Neural crest cell (in vitro differentiated cells): ENCODE data around the gene ZMYND10. TPM values are rescaled to one million over a fixed set of nuclear protein-coding genes. Genes with fewer than 3 reads are reported as not detected.

ENCODE experiments used
- DNase-seq: peaks from one replicate; pipeline ENCODE4 v3.0.0; 2021; ENCODE audit warnings: low read depth, mixed read lengths, low spot score
- H3K27ac Mint-ChIP-seq: one replicate; pipeline ENCODE4 v1.8.0; 2021; ENCODE audit warnings: mild to moderate bottlenecking, mixed read lengths; ENCODE audit not compliant: unreplicated experiment
- H3K27me3 Mint-ChIP-seq: 2 replicates; pipeline ENCODE4 v1.8.0; 2021; ENCODE audit warnings: low read depth, mild to moderate bottlenecking, mixed read lengths
- H3K36me3 Mint-ChIP-seq: 2 replicates; pipeline ENCODE4 v1.8.0; 2021; ENCODE audit warnings: low read depth, mild to moderate bottlenecking, mixed read lengths
- H3K4me1 Mint-ChIP-seq: 2 replicates; pipeline ENCODE4 v1.8.0; 2021; ENCODE audit warnings: mixed read lengths
- H3K4me3 Mint-ChIP-seq: one replicate; pipeline ENCODE4 v1.8.0; 2021; ENCODE audit warnings: mild to moderate bottlenecking, mixed read lengths
- H3K9me3 Mint-ChIP-seq: 2 replicates; pipeline ENCODE4 v1.8.0; 2021; ENCODE audit warnings: mixed read lengths
- CTCF ChIP-seq: fragments of 200-600 bp; sonication (generic); conservative IDR thresholded peaks from 2 replicates; pipeline ENCODE4 v1.5.0; 2021; ENCODE audit warnings: antibody characterized with exemption, mild to moderate bottlenecking
- total RNA-seq: library from RNA; stranded (reverse); gene quantifications from 2 replicates; pipeline ENCODE4 v1.2.1, GENCODE V29; 2021

ZMYND10 gene
- total RNA-seq, 1 donor from 2014 or later = 2.3 TPM

- H3K27ac Mint-ChIP-seq = peak overlapping the region; percentile 57
- peaks cover 6% of the 10 kb centered on the region for H3K27me3 Mint-ChIP-seq
- peak; percentile 37 for TF ChIP-seq CTCF
- H3K36me3 Mint-ChIP-seq = no peaks in the 10 kb centered on the region
- no peak for DNase-seq
- peak overlapping the region; percentile 98 for H3K4me3 Mint-ChIP-seq
- H3K4me1 Mint-ChIP-seq = peaks cover 23% of the 10 kb centered on the region
- no peaks in the 10 kb centered on the region for H3K9me3 Mint-ChIP-seq
Observed at GRCh38 chr3:50297896-50298725, 47.4 kb downstream of the ZMYND10 start.

GRCh38 chr3:50297384-50297775 is 48.2 kb downstream of the ZMYND10 start:
- Mint-ChIP-seq H3K4me3 (peak overlapping the region; percentile 98), H3K36me3 (no peaks in the 10 kb centered on the region), H3K27me3 (peaks cover 6% of the 10 kb centered on the region), H3K9me3 (no peaks in the 10 kb centered on the region), H3K27ac (no peak overlapping the region), H3K4me1 (peaks cover 29% of the 10 kb centered on the region)
- no peak for DNase-seq
- TF ChIP-seq CTCF = no peak

- no peak for DNase-seq
- peaks cover 30% of the 10 kb centered on the region for H3K4me1 Mint-ChIP-seq
- peaks cover 6% of the 10 kb centered on the region for H3K27me3 Mint-ChIP-seq
- no peaks in the 10 kb centered on the region for H3K9me3 Mint-ChIP-seq
- H3K27ac Mint-ChIP-seq = no peak overlapping the region
- H3K4me3 Mint-ChIP-seq = peak overlapping the region; percentile 59
- no peak for TF ChIP-seq CTCF
- no peaks in the 10 kb centered on the region for H3K36me3 Mint-ChIP-seq
Observed at GRCh38 chr3:50296721-50297383, 48.7 kb downstream of the ZMYND10 start.

GRCh38 chr3:50295553-50296431 is 49.7 kb downstream of the ZMYND10 start:
- DNase-seq = no peak
- no peak overlapping the region for H3K27ac Mint-ChIP-seq
- no peaks in the 10 kb centered on the region for H3K36me3 Mint-ChIP-seq
- H3K9me3 Mint-ChIP-seq = no peaks in the 10 kb centered on the region
- peaks cover 37% of the 10 kb centered on the region for H3K4me1 Mint-ChIP-seq
- peaks cover 6% of the 10 kb centered on the region for H3K27me3 Mint-ChIP-seq
- no peak for TF ChIP-seq CTCF
- H3K4me3 Mint-ChIP-seq = peak overlapping the region; percentile 54
